BLaER1 treated with 17β-estradiol and CSF1 and Interleukin-3, amounts not matched to agents 10 nM and 100 nM (cell line): Measurements from ENCODE around the gene PPFIA4.
A peak's percentile ranks its signal among the peaks of the same experiment; 100 is the strongest.

Experiments
- H3K27ac ChIP-seq, 11 experiments: shearing (Covaris generic); formaldehyde crosslinking; 2 replicates each; pipeline ENCODE4 v1.8.1; 2022
- H3K27me3 ChIP-seq, 11 experiments: shearing (Covaris generic); formaldehyde crosslinking; 2 replicates each; pipeline ENCODE4 v1.8.1; 2022
- H3K36me3 ChIP-seq, 11 experiments: shearing (Covaris generic); formaldehyde crosslinking; 2 replicates each; pipeline ENCODE4 v1.8.1; 2022
- H3K4me1 ChIP-seq, 10 experiments: shearing (Covaris generic); formaldehyde crosslinking; 2 replicates each; pipeline ENCODE4 v1.8.1; 2022
- H3K4me2 ChIP-seq, 11 experiments: shearing (Covaris generic); formaldehyde crosslinking; 2 replicates each; pipeline ENCODE4 v1.8.1; 2022
- H3K4me3 ChIP-seq, 10 experiments: shearing (Covaris generic); formaldehyde crosslinking; 2 replicates each; pipeline ENCODE4 v1.8.1; 2022
- H3K9ac ChIP-seq, 11 experiments: shearing (Covaris generic); formaldehyde crosslinking; 2 replicates each; pipeline ENCODE4 v1.8.1; 2022
- H3K9me3 ChIP-seq, 11 experiments: shearing (Covaris generic); formaldehyde crosslinking; replicated peaks in 1 of 11; 2 replicates each; pipeline ENCODE4 v1.8.1; 2022
- H4K20me1 ChIP-seq, 11 experiments: shearing (Covaris generic); formaldehyde crosslinking; 2 replicates each; pipeline ENCODE4 v1.8.1; 2022
- Cebpa-rat ChIP-seq, 11 experiments: shearing (Covaris generic); IDR thresholded peaks; 2 replicates each; pipeline ENCODE4 v1.8.1; 2022

Gene PPFIA4

GRCh38 chr1:203116091-203116820, 90.0 kb downstream of the PPFIA4 start:
- H3K27me3 ChIP-seq, result peaks cover 0 to 47% (median 0%) of the 10 kb centered on the region in 11 experiments; a peak in 6 of 22 replicates
- no peak overlapping the region for H3K4me3 ChIP-seq
- no peak overlapping the region for H3K4me2 ChIP-seq
- H4K20me1 ChIP-seq, result peaks cover 0 to 22% (median 0%) of the 10 kb centered on the region in 11 experiments; a peak in 2 of 22 replicates
- H3K4me1 ChIP-seq, result peaks cover 8 to 41% (median 20%) of the 10 kb centered on the region in 10 experiments
- no peaks in the 10 kb centered on the region for H3K9me3 ChIP-seq
- no peak for TF ChIP-seq Cebpa-rat (IDR thresholded peaks at IDR 0.05)
- H3K36me3 ChIP-seq, result no peaks in the 10 kb centered on the region
- H3K27ac ChIP-seq, result no peak overlapping the region
- no peak overlapping the region for H3K9ac ChIP-seq

GRCh38 chr1:203117611-203118575, 91.6 kb downstream of the PPFIA4 start:
- no peaks in the 10 kb centered on the region for H3K36me3 ChIP-seq
- TF ChIP-seq Cebpa-rat (IDR thresholded peaks at IDR 0.05), result no peak
- peak overlapping the region in 10 of 11 experiments; percentile 9 to 61 (median 24); a peak in 14 of 22 replicates for H3K4me2 ChIP-seq
- no peaks in the 10 kb centered on the region for H3K9me3 ChIP-seq
- no peak overlapping the region for H3K9ac ChIP-seq
- H3K27ac ChIP-seq, result no peak overlapping the region
- peaks cover 21 to 50% (median 32%) of the 10 kb centered on the region in 10 experiments for H3K4me1 ChIP-seq
- H3K4me3 ChIP-seq, result no peak overlapping the region
- peaks cover 0 to 39% (median 0%) of the 10 kb centered on the region in 11 experiments; a peak in 2 of 22 replicates for H4K20me1 ChIP-seq
- H3K27me3 ChIP-seq, result peaks cover 0 to 51% (median 0%) of the 10 kb centered on the region in 11 experiments; a peak in 6 of 22 replicates

- TF ChIP-seq Cebpa-rat (IDR thresholded peaks at IDR 0.05), result no peak
- peak overlapping the region; percentile 70 to 83 (median 77); a peak in 21 of 22 replicates for H3K4me2 ChIP-seq
- H3K27ac ChIP-seq, result peak overlapping the region in 2 of 11 experiments; percentile 23 to 32; a peak in 1 of 22 replicates
- peaks cover 0 to 72% (median 0%) of the 10 kb centered on the region in 11 experiments; a peak in 7 of 22 replicates for H3K27me3 ChIP-seq
- H3K36me3 ChIP-seq, result no peaks in the 10 kb centered on the region
- no peak overlapping the region for H3K4me3 ChIP-seq
- no peaks in the 10 kb centered on the region for H3K9me3 ChIP-seq
- H3K4me1 ChIP-seq, result peaks cover 41 to 75% (median 53%) of the 10 kb centered on the region in 10 experiments
- H4K20me1 ChIP-seq, result peaks cover 0 to 39% (median 0%) of the 10 kb centered on the region in 11 experiments; a peak in 2 of 22 replicates
- H3K9ac ChIP-seq, result no peak overlapping the region
Observed at GRCh38 chr1:203120325-203121153, 94.2 kb downstream of the PPFIA4 start.

- Histone ChIP-seq H3K27ac (peak overlapping the region in 3 of 11 experiments; percentile 23 to 32 (median 23); a peak in 5 of 22 replicates), H3K9me3 (no peaks in the 10 kb centered on the region), H3K4me1 (peaks cover 50 to 77% (median 59%) of the 10 kb centered on the region in 10 experiments), H3K9ac (no peak overlapping the region), H4K20me1 (peaks cover 0 to 34% (median 0%) of the 10 kb centered on the region in 11 experiments; a peak in 2 of 22 replicates), H3K4me2 (peak overlapping the region; percentile 70 to 83 (median 77)), H3K27me3 (peaks cover under 1 to 72% (median 5%) of the 10 kb centered on the region in 11 experiments; a peak in 21 of 22 replicates), H3K4me3 (no peak overlapping the region), H3K36me3 (no peaks in the 10 kb centered on the region)
- no peak for TF ChIP-seq Cebpa-rat (IDR thresholded peaks at IDR 0.05)
Observed at GRCh38 chr1:203121186-203122015, 95.1 kb downstream of the PPFIA4 start.

- TF ChIP-seq Cebpa-rat (IDR thresholded peaks at IDR 0.05), result no peak
- H3K4me3 ChIP-seq, result no peak overlapping the region
- H3K9ac ChIP-seq, result no peak overlapping the region
- H3K4me2 ChIP-seq, result peak overlapping the region; percentile 70 to 83 (median 77)
- H3K4me1 ChIP-seq, result peaks cover 58 to 82% (median 67%) of the 10 kb centered on the region in 10 experiments
- no peaks in the 10 kb centered on the region for H3K9me3 ChIP-seq
- H3K36me3 ChIP-seq, result no peaks in the 10 kb centered on the region
- peaks cover 8 to 74% (median 13%) of the 10 kb centered on the region in 11 experiments for H3K27me3 ChIP-seq
- H4K20me1 ChIP-seq, result peaks cover 0 to 38% (median 0%) of the 10 kb centered on the region in 11 experiments; a peak in 2 of 22 replicates
- H3K27ac ChIP-seq, result no peak overlapping the region
Observed at GRCh38 chr1:203122159-203122558, 95.9 kb downstream of the PPFIA4 start.

GRCh38 chr1:203124011-203124410, 97.7 kb downstream of the PPFIA4 start:
- H4K20me1 ChIP-seq, result peaks cover 0 to 48% (median 0%) of the 10 kb centered on the region in 11 experiments; a peak in 2 of 22 replicates
- H3K27me3 ChIP-seq, result peaks cover 27 to 74% (median 31%) of the 10 kb centered on the region in 11 experiments

GRCh38 chr1:203124546-203125317, 98.4 kb downstream of the PPFIA4 start:
- Histone ChIP-seq H3K27me3 (peaks cover 31 to 68% (median 38%) of the 10 kb centered on the region in 11 experiments), H3K27ac (no peak overlapping the region), H4K20me1 (peaks cover 0 to 53% (median 0%) of the 10 kb centered on the region in 11 experiments; a peak in 3 of 22 replicates), H3K9ac (peak overlapping the region in 2 of 11 experiments; percentile 18 to 45; a peak in 2 of 22 replicates), H3K36me3 (no peaks in the 10 kb centered on the region), H3K4me3 (no peak overlapping the region), H3K9me3 (no peaks in the 10 kb centered on the region), H3K4me2 (peak overlapping the region; percentile 69 to 83 (median 75)), H3K4me1 (peaks cover 80 to 91% (median 85%) of the 10 kb centered on the region in 10 experiments)
- TF ChIP-seq Cebpa-rat (IDR thresholded peaks at IDR 0.05), result no peak

More at GRCh38 chr1:203124011-203124410, 97.7 kb downstream of the PPFIA4 start:
- Histone ChIP-seq H3K4me3 (no peak overlapping the region; a peak in 1 of 20 replicates), H3K9ac (peak overlapping the region in 2 of 11 experiments; percentile 18 to 45; a peak in 2 of 22 replicates), H3K27ac (no peak overlapping the region), H3K4me1 (peaks cover 73 to 83% (median 78%) of the 10 kb centered on the region in 10 experiments), H3K4me2 (peak overlapping the region; percentile 69 to 83 (median 75); a peak in 20 of 22 replicates), H3K9me3 (no peaks in the 10 kb centered on the region), H3K36me3 (no peaks in the 10 kb centered on the region)
- no peak for TF ChIP-seq Cebpa-rat (IDR thresholded peaks at IDR 0.05)
